HEK293 (cell line): ENCODE measurements around the gene RBMY1E.
"Not testable (repeated sequence)": the region's sequence is repeated elsewhere in the genome, so short reads cannot be mapped to it uniquely, and the experiment has no call there.

ENCODE experiments used
- CTCF ChIP-seq: fragments of 450-650 bp; formaldehyde crosslinking; IDR thresholded peaks from 2 replicates; pipeline ENCODE4 v1.5.1; 2016; ENCODE audit warnings: missing biosample characterization, missing genetic modification characterization
- GLI4 ChIP-seq: fragments of 450-650 bp; formaldehyde crosslinking; IDR thresholded peaks from 2 replicates; pipeline ENCODE4 v1.5.1; 2016; ENCODE audit warnings: missing biosample characterization, missing genetic modification characterization
- INSM2 ChIP-seq: fragments of 450-650 bp; formaldehyde crosslinking; IDR thresholded peaks from 2 replicates; pipeline ENCODE4 v1.5.1; 2016; ENCODE audit warnings: missing biosample characterization, missing genetic modification characterization
- OSR2 ChIP-seq: fragments of 450-650 bp; formaldehyde crosslinking; IDR thresholded peaks from 2 replicates; pipeline ENCODE4 v1.5.1; 2016; ENCODE audit warnings: missing biosample characterization, missing genetic modification characterization
- TRIM28 ChIP-seq: IDR thresholded peaks from 2 replicates; pipeline ENCODE4 v1.6.1; 2011; ENCODE audit warnings: low read length, control low read depth, borderline replicate concordance
- YY1 ChIP-seq: fragments of 450-650 bp; formaldehyde crosslinking; IDR thresholded peaks from 2 replicates; pipeline ENCODE4 v1.5.1; 2018; ENCODE audit warnings: missing biosample characterization, missing genetic modification characterization
- YY2 ChIP-seq: fragments of 450-650 bp; formaldehyde crosslinking; IDR thresholded peaks from 2 replicates; pipeline ENCODE4 v1.5.1; 2016; ENCODE audit warnings: missing biosample characterization, missing genetic modification characterization
- ZBTB8A ChIP-seq: fragments of 450-650 bp; formaldehyde crosslinking; IDR thresholded peaks from 2 replicates; pipeline ENCODE4 v1.5.1; 2016; ENCODE audit warnings: missing biosample characterization, missing genetic modification characterization
- ZNF146 ChIP-seq: fragments of 450-650 bp; formaldehyde crosslinking; IDR thresholded peaks from 2 replicates; pipeline ENCODE4 v1.5.1; 2016; ENCODE audit warnings: missing biosample characterization, missing genetic modification characterization
- ZNF391 ChIP-seq: fragments of 450-650 bp; formaldehyde crosslinking; IDR thresholded peaks from 2 replicates; pipeline ENCODE4 v1.5.1; 2016; ENCODE audit warnings: low read depth, missing biosample characterization, missing genetic modification characterization, borderline replicate concordance
- ZNF677 ChIP-seq: fragments of 450-650 bp; IDR thresholded peaks from 2 replicates; pipeline ENCODE4 v1.5.0; 2018; ENCODE audit warnings: missing biosample characterization, mild to moderate bottlenecking, missing genetic modification characterization, moderate library complexity
- ZNF777 ChIP-seq: fragments of 450-650 bp; formaldehyde crosslinking; IDR thresholded peaks from 2 replicates; pipeline ENCODE4 v1.5.1; 2017; ENCODE audit warnings: missing biosample characterization, missing genetic modification characterization, borderline replicate concordance
- ZNF830 ChIP-seq: fragments of 450-650 bp; IDR thresholded peaks from 2 replicates; pipeline ENCODE4 v1.5.0; 2018; ENCODE audit warnings: missing biosample characterization, missing genetic modification characterization, low read depth, mild to moderate bottlenecking, moderate library complexity
- ZSCAN23 ChIP-seq: fragments of 450-650 bp; formaldehyde crosslinking; IDR thresholded peaks from 2 replicates; pipeline ENCODE4 v1.5.1; 2016; ENCODE audit warnings: missing biosample characterization, missing genetic modification characterization

- TF ChIP-seq ZNF677; ZNF777 (tag by site-specific recombination); GLI4 (tag by site-specific recombination); CTCF (tag by site-specific recombination); YY1 (tag by site-specific recombination); OSR2 (tag by site-specific recombination); INSM2 (tag by site-specific recombination); ZNF830; ZNF146; ZSCAN23; ZBTB8A (tag by site-specific recombination); YY2 (tag by site-specific recombination); TRIM28; ZNF391 (tag by site-specific recombination): not testable (repeated sequence)
Measured at GRCh38 chrY:21894426-21894825, 23.4 kb downstream of the RBMY1E start, which contains the start of gene RBMY1D.
